GM08714 (cell line): ENCODE data around the gene PPP3CA.

ENCODE experiments used
- H3K4me3 ChIP-seq: fragments of 200-500 bp; sonication (Bioruptor generic); 2 replicates; pipeline ENCODE4 v1.5.1; 2014; ENCODE audit warnings: mild to moderate bottlenecking, low read length, inconsistent platforms
- ZNF274 ChIP-seq: IDR thresholded peaks from 2 replicates; pipeline ENCODE4 v1.6.1; 2012; ENCODE audit warnings: mild to moderate bottlenecking, low read depth, low read length

The PPP3CA gene

DNA sequence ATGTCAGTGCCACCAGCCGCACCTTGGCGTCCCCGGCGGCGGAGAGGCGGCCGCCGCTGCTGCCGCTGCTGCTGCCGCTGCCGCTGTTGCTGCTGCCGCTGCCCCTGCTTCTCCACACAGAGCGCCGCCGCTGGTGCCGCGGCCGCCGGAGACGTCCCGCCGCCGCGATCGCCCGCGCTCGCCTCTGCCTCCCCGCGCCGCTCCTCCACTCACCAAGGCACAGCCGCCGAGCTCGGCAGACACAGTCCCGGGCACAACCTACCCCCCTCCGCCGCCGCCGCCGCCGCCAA, at the start of gene PPP3CA:
Gene PPP3CA, minus strand, starts transcription at position 260 of the 290 bp plus-strand sequence.
- no peak for TF ChIP-seq ZNF274
- peak within 1 kb of the TSS; percentile 75 for H3K4me3 ChIP-seq

GRCh38 chr4:101393256-101393655, 45.9 kb upstream of the PPP3CA start:
- TF ChIP-seq ZNF274 = no peak
- no peak overlapping the region for H3K4me3 ChIP-seq

DNA sequence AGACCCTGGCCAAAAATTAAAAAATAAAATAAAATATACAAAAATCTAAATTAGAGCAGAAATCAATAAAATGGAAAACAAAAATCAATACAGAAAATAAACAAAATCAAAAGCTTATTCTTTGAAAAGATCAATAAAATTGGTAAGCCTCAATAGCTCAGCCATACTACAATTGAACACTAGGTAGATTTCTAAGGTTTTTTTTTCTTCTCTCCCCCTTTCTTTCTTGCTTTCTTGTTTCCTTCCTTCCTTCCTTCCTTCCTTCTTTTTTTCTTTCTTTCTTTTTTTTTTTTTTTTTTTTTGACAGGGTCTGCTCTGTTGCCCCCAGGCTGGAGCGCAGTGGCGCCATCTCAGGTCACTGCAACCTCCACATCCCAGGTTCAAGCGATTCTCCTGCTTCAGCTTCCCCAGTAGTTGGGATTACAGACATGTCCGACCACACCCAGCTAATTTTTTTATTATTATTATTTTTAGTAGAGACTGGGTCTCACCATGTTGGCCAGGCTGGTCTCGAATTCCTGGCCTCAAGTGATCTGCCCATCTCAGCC, 23.4 kb upstream of the PPP3CA start:
- H3K4me3 ChIP-seq = no peak overlapping the region
- no peak for TF ChIP-seq ZNF274

DNA sequence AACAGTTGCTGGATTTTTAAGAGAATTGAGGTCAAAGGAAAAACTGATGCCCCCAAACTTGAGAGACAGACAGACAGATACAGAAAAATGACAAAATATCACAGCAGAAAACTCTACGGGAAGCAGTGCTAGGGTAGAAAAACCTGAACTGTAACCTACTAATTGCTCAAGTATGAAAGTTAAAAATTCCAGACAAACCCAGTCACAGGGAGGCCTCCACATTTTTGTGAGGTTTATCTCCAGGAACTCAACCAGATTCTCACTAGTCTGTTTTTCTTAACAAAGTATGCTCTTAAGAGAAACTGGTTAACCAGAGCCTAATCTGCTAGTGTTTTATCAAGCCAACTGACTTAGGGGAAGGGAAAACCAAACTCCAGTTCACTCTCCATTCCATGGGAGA, 19.9 kb upstream of the PPP3CA start:
- no peak overlapping the region for H3K4me3 ChIP-seq
- no peak for TF ChIP-seq ZNF274

GRCh38 chr4:101366331-101366730, 19.0 kb upstream of the PPP3CA start:
- TF ChIP-seq ZNF274 = no peak
- no peak overlapping the region for H3K4me3 ChIP-seq

DNA sequence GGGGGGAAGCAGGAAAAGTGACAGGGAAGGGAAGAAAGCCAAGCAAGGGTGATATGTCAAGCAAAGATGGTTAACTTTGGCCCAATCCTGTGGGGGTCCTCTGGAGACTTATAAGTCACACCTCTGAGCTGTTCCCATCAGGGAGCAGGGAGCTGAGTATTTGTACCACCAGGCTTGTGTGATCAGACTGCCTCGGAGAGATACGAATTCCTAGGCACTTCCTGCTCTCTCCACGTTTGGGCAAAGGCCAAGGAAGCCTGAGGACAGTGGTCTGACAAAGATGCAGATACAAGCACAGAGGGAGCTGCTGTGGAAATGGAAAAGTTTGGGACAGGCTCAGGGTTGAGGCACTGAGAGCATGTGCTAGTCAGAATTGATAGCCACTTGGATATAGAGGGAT, 10.4 kb upstream of the PPP3CA start:
- H3K4me3 ChIP-seq = no peak overlapping the region
- TF ChIP-seq ZNF274 = no peak

DNA sequence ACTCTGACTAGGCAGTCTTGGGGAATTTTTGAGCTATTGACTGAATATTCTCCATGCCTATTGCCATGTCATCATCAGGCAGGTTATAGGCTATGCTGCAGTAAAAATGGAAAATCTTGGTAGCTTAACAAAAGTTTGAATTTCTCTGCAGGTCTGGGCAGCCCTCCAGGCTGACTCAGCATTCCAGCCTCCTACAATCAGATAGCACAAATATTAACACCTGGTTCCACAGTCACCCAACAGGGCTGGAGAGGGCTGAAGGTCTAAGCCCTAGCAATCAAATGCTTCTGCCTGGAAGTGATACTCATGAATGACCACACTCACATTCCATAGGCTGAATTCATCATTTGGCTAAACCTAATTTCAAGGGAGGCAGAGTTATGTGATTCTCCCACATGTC, 9.6 kb upstream of the PPP3CA start:
- no peak overlapping the region for H3K4me3 ChIP-seq

DNA sequence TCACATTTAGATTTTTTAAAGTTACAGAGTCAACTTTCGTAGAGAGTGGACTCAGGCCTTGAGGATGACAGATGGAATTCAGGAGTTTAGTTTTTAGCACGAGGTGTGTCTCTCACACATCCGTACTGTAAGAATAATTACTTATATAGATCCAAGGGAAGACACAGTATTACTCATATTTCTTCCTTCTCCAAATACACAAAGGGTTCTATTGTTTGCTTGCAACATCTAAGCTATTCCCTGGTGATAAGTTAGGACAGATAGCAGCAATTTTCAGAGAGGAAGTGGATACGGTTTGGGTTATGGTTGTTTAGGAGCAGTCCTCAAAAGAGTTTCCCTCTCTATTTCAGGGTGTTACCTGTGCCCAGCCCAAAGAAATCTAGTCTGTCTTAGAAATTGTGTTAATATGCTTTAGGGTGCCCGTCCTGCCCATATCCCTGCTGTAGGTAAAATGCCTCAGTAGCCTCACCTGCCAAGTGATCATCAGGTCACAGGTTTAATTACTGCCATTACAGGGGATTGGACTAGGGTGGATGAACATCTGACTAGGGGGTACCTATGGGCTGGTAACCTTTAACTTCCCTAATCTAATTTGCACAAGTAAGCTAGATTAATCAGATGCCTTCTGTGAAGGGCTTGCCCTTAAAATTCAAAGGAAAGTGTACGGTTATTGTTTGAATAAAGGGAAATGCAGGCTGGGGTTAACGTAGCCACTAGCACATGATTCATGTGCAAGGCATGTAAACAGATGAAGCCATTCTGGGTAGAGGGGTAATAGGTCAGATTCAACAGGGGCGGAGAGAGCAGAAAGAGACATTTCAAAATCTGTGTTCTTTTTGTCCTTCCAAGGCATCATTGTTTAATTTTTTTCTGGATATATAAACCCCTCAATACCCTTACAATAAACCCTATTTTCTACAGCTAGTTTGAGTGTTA, 8.7 kb upstream of the PPP3CA start:
- H3K4me3 ChIP-seq = no peak overlapping the region
- no peak for TF ChIP-seq ZNF274

More for the DNA sequence above, 9.6 kb upstream of the PPP3CA start:
- TF ChIP-seq ZNF274 = no peak

DNA sequence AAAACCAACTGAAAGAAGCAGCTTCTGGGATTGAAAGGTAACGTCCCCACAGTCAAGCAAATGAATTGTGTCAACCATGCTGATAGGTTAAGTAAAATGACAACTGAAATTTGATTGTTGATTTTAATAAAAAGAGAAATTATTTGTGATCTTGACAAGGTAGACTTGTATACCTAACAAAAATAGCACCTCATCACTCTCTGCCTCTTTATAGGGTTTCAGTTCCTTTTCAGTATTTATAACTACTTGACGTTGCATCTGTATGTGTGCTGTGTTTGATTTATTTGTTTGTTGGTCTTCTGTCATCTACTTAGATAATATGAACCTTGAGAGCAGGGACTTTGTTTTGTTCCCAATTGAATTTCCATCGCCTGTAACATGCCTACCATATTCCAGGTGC, 7.9 kb upstream of the PPP3CA start:
- no peak for TF ChIP-seq ZNF274
- no peak overlapping the region for H3K4me3 ChIP-seq

DNA sequence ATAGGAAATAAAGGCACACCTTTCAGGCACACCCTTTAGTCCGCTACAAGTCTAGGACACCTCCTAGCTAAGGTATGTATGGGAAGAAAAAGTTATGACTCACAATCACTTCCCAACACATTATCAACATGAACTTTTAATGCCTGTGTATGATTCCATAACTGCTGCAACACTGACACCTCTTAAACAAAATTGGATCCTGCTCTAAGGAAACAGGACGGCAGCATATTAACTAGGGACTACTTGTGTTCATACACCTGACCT, 2.4 kb upstream of the PPP3CA start:
- H3K4me3 ChIP-seq = no peak overlapping the region
- no peak for TF ChIP-seq ZNF274

DNA sequence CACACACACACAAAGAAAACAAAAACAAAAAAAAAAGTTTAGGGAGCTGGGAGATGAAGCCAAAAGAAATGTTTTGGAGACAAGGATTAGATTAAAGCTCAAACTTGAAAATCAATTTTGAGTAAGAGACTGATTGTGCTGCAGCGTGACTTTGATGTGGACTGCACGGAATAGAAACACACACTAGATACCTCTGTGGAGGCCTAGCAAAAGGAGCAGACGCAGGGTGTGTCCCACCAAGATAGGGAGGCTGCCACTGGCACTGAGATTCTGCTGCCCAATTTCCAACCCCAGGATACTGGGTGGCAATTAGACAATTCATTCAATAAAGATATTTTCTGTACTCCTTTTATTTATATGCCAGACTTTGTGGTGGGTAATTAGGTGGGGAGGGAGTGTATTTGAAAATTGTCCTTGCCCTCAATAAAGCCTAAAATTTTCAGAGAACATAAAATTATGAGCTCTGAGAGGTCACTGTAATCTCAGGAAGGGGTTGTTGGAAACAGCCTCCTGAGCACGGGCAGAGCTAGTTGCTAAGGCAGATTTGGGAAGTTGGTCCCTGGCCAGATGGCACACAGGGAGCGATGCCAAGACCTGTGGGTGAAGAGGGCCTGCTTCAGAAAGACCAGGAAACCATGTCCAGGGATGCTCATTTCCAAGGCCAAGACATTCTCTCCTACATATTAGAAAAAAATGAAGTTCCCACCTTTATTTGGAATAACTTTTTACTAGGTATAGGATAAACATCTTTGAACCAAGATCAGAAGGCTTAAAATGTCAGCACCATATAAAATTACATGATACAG, 1.9 kb upstream of the PPP3CA start:
- no peak for TF ChIP-seq ZNF274
- H3K4me3 ChIP-seq = no peak overlapping the region

- no peak for TF ChIP-seq ZNF274
These were observed 1.1 kb upstream of the PPP3CA start for GRCh38 chr4:101348367-101348827.

GRCh38 chr4:101347557-101348366, 436 bp upstream of the PPP3CA start:
- peak overlapping the region; percentile 63; the same call in 1 of the 2 replicates for H3K4me3 ChIP-seq
- no peak for TF ChIP-seq ZNF274

More at GRCh38 chr4:101348367-101348827, 1.1 kb upstream of the PPP3CA start:
- H3K4me3 ChIP-seq = peak overlapping the region; percentile 63; the same call in 1 of the 2 replicates

- no peak for TF ChIP-seq ZNF274
- H3K4me3 ChIP-seq = peak overlapping the region; percentile 75
These were observed 717 bp downstream of the PPP3CA start for GRCh38 chr4:101346351-101347266.
